ENCODE measurements around the gene BAHCC1. TPM values are rescaled to one million over a fixed set of nuclear protein-coding genes. Genes with fewer than 3 reads are reported as not detected.
A peak's percentile ranks its signal among the peaks of the same experiment; 100 is the strongest.

The BAHCC1 gene
- total RNA-seq, 1 donor from 2014 or later = 3.4 TPM

- Histone ChIP-seq H4K20me1 (ENCODE audit: low read depth) (peaks cover 41% of the 10 kb centered on the region), H3K27me3 (peaks cover 44% of the 10 kb centered on the region), H3K9me3 (ENCODE audit: low read depth) (no peaks in the 10 kb centered on the region), H3K36me3 (no peaks in the 10 kb centered on the region), H3K4me3 (no peak overlapping the region), H2AFZ (replicated peaks) (no peak overlapping the region), H3K27ac (no peak overlapping the region), H3K4me2 (peak overlapping the region; percentile 89), H3K9ac (no peak overlapping the region), H3K79me2 (ENCODE audit: low read depth) (peaks cover 33% of the 10 kb centered on the region), H3K4me1 (peaks cover 11% of the 10 kb centered on the region), H3F3A (ENCODE audit: low read depth) (peaks cover 42% of the 10 kb centered on the region)
- TF ChIP-seq EZH2 (IDR thresholded peaks at IDR 0.05) = no peak
- no peak for TF ChIP-seq EZH2phosphoT487 (IDR thresholded peaks at IDR 0.05)
- no peak for TF ChIP-seq CTCF (IDR thresholded peaks at IDR 0.05)
- Mint-ChIP-seq H3K27ac (no peak overlapping the region), H3K27me3 (ENCODE audit: insufficient read depth, low read depth) (peaks cover 11% of the 10 kb centered on the region), H3K4me1 (peaks cover 29% of the 10 kb centered on the region), H3K9me3 (peaks cover 6% of the 10 kb centered on the region), H3K4me3 (peak overlapping the region; percentile 86), H3K36me3 (peaks cover 9% of the 10 kb centered on the region)
- DNase-seq (ENCODE audit: low spot score) = no peak
These were observed 47.8 kb upstream of the BAHCC1 start for GRCh38 chr17:81347437-81347836.

- TF ChIP-seq EZH2 (IDR thresholded peaks at IDR 0.05) (no peak), EZH2phosphoT487 (IDR thresholded peaks at IDR 0.05) (no peak)
- H3K9ac ChIP-seq = no peak overlapping the region
- peaks cover 24% of the 10 kb centered on the region for H3K79me2 ChIP-seq (ENCODE audit: low read depth)
- H3K4me1 Mint-ChIP-seq = peaks cover 28% of the 10 kb centered on the region
- peaks cover 32% of the 10 kb centered on the region for H4K20me1 ChIP-seq (ENCODE audit: low read depth)
- H3K27ac ChIP-seq = no peak overlapping the region
- H3K9me3 ChIP-seq (ENCODE audit: low read depth) = no peaks in the 10 kb centered on the region
- peaks cover 33% of the 10 kb centered on the region for H3F3A ChIP-seq (ENCODE audit: low read depth)
- no peak overlapping the region for H3K4me3 ChIP-seq
- DNase-seq (ENCODE audit: low spot score) = no peak
- H3K27me3 Mint-ChIP-seq (ENCODE audit: insufficient read depth, low read depth) = peaks cover 11% of the 10 kb centered on the region
- no peaks in the 10 kb centered on the region for H3K36me3 ChIP-seq
- H3K36me3 Mint-ChIP-seq = peaks cover 8% of the 10 kb centered on the region
- H2AFZ ChIP-seq (replicated peaks) = no peak overlapping the region
- H3K4me2 ChIP-seq = no peak overlapping the region
- peaks cover 37% of the 10 kb centered on the region for H3K27me3 ChIP-seq
- H3K4me3 Mint-ChIP-seq = peak overlapping the region; percentile 71
- peaks cover 9% of the 10 kb centered on the region for H3K4me1 ChIP-seq
- peak overlapping the region; percentile 63 for H3K27ac Mint-ChIP-seq
- peaks cover 6% of the 10 kb centered on the region for H3K9me3 Mint-ChIP-seq
These were observed 46.9 kb upstream of the BAHCC1 start for GRCh38 chr17:81348097-81349055.

GRCh38 chr17:81349397-81350319 is 45.6 kb upstream of the BAHCC1 start:
- no peak overlapping the region for H3K4me2 ChIP-seq
- H3K79me2 ChIP-seq (ENCODE audit: low read depth) = peaks cover 11% of the 10 kb centered on the region
- TF ChIP-seq CTCF (IDR thresholded peaks at IDR 0.05) (no peak), EZH2phosphoT487 (IDR thresholded peaks at IDR 0.05) (no peak), EZH2 (IDR thresholded peaks at IDR 0.05) (no peak)
- peaks cover 37% of the 10 kb centered on the region for H3K27me3 ChIP-seq
- peaks cover 21% of the 10 kb centered on the region for H4K20me1 ChIP-seq (ENCODE audit: low read depth)
- no peak overlapping the region for H3K4me3 ChIP-seq
- H3K4me1 ChIP-seq = peaks cover 9% of the 10 kb centered on the region
- H3K36me3 ChIP-seq = no peaks in the 10 kb centered on the region
- H3K9me3 ChIP-seq (ENCODE audit: low read depth) = no peaks in the 10 kb centered on the region
- Mint-ChIP-seq H3K4me3 (no peak overlapping the region), H3K9me3 (peaks cover 6% of the 10 kb centered on the region), H3K36me3 (peaks cover 2% of the 10 kb centered on the region), H3K4me1 (peaks cover 28% of the 10 kb centered on the region), H3K27me3 (ENCODE audit: insufficient read depth, low read depth) (peaks cover 10% of the 10 kb centered on the region), H3K27ac (peak overlapping the region; percentile 68)
- H3K27ac ChIP-seq = no peak overlapping the region
- H2AFZ ChIP-seq (replicated peaks) = no peak overlapping the region
- no peak for DNase-seq (ENCODE audit: low spot score)
- H3K9ac ChIP-seq = no peak overlapping the region
- H3F3A ChIP-seq (ENCODE audit: low read depth) = peaks cover 22% of the 10 kb centered on the region

All from neural progenitor cell (in vitro differentiated cells).